ENCODE measurements around the gene VPS35L.
A peak's percentile ranks its signal among the peaks of the same experiment; 100 is the strongest.
"Not testable (repeated sequence)": the region's sequence is repeated elsewhere in the genome, so short reads cannot be mapped to it uniquely, and the experiment has no call there.

VPS35L gene

DNA sequence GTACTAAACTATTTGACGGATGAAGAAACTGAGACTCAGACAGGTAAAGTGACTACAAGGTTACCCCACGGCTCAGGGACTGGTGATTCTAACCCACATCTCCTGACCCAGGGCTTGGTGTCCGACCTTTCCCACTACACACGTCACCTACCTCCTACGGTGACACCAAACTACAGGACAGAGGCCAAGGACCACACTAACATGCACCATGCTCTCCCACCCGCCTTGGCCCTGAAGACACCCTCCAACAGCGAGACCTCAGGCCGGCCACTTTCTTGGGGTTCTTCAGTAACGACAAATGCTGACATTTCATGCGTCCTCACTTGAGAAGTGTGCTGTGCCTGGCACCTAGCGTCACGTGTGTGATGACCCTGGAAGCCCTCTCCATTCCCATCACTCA lies 156.1 kb downstream of the VPS35L start:
- DNase-seq (ENCODE audit: low read depth in 3 of 3): no peak

- DNase-seq (ENCODE audit: low read depth in 3 of 3): no peak
Observed at GRCh38 chr16:19712418-19713058, 157.0 kb downstream of the VPS35L start.

DNA sequence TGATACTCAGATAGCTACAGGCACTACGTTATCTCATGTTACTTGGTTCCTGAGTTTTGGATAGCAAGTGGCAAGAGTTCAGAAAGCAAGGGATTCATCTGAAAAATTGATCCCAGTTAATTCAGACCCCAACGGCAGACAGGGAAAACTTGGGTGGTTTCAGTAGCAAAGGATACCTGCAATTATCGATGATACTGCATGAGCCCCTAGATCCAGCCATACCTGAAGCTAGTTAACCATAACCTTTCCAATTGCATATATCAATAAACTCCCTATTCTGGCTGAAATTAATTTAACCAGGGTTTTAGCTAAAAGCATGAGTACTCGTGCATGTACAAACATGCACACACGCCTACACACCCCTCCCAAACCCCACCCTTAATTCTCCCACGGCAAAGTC lies 158.2 kb downstream of the VPS35L start:
- DNase-seq (ENCODE audit: low read depth in 3 of 3): no peak

DNA sequence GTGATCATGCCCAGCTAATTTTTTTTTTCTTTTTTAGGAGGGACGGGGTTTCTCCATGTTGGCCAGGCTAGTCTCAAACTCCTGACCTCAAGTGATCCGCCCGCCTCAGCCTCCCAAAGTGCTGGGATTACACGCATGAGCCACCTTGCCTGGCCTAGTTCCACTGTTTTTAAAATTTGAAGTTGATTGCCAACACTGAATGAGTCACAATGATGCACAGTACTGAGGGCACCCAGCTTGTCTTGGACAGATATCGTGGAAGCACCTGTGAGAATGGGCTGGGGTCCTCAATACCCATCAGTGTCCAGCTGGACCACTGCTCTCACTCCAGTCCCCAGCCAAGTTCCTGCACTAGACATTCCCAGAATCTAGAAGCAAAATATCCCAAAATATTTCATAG lies 160.1 kb downstream of the VPS35L start:
- no peak for DNase-seq (ENCODE audit: low read depth in 3 of 3)

GRCh38 chr16:19716183-19716582 lies 160.7 kb downstream of the VPS35L start:
- DNase-seq (ENCODE audit: low read depth in 3 of 3): no peak

DNA sequence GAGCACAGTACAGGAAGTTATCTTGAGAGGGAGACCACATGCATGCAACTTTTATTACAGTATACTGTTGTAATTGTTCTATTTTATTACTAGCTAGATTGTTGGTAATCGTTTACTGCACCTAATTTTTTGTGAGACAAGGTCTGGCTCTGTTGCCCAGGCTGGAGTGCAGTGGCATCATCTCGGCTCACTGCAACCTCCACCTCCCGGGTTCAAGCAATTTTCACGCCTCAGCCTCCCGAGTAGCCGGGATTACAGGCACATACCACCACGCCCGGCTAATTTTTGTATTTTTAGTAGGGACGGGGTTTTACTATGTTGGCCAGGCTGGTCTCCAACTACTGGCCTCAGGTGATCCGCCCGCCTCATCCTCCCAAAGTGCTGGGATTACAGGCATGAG lies 161.2 kb downstream of the VPS35L start:
- not testable (repeated sequence) for DNase-seq (ENCODE audit: low read depth in 3 of 3)

DNA sequence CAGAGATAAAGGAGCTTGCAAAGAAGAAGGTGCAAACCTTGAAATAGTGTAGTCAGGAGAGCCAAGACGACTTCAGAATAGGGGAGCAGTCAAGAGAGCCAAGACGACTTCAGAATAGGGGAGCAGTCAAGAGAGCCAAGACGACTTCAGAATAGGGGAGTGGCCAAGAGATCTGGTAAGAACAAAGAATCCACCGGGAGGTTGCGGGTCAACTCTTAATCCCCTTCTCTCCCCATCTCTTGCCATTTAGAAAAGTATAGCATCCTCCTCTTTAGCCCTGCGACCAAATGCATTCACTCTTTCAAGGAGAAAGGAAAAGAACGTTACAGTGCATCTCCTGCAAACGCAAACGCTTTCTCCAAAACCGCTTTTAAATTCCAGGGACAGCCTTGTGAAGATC lies 161.8 kb downstream of the VPS35L start:
- DNase-seq (ENCODE audit: low read depth in 3 of 3): no peak

GRCh38 chr16:19717741-19718623 lies 162.5 kb downstream of the VPS35L start, which contains the start of the genes IQCK and KNOP1:
Gene IQCK, plus strand, starts transcription at chr16:19718271. Its CDS starts 36 bp downstream, at chr16:19718307.
Gene KNOP1, minus strand, starts transcription at chr16:19718227. Its CDS starts 3,192 bp downstream, at chr16:19715035.
- peak; percentile 86 to 89 (median 87) for DNase-seq (ENCODE audit: low read depth in 3 of 3)

DNA sequence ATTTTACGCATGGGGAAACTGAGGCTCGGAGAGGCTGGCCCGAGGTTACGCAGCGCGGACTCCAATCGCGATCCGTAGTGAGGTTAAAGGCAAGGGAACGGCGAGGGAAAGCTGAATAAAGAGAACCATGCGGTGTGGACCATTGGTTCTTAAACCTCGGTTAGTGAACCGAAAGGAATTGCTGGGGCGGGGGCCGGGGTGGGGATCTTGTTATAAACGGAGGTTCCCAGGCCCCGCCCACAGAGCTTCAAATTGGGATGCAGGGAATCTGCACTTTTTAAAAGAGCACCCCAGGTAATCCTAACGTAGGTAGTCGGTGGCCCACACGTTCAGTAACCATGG lies 163.1 kb downstream of the VPS35L start:
- DNase-seq (ENCODE audit: low read depth in 3 of 3): peak in 1 of 3 experiments; percentile 13

GRCh38 chr16:19722269-19722952 lies 166.9 kb downstream of the VPS35L start:
- DNase-seq (ENCODE audit: low read depth in 3 of 3): no peak

- DNase-seq (ENCODE audit: low read depth in 3 of 3): no peak
Observed at GRCh38 chr16:19722981-19723380, 167.5 kb downstream of the VPS35L start.

GRCh38 chr16:19728636-19728965 lies 173.1 kb downstream of the VPS35L start:
- no peak for DNase-seq (ENCODE audit: low read depth in 3 of 3)

DNA sequence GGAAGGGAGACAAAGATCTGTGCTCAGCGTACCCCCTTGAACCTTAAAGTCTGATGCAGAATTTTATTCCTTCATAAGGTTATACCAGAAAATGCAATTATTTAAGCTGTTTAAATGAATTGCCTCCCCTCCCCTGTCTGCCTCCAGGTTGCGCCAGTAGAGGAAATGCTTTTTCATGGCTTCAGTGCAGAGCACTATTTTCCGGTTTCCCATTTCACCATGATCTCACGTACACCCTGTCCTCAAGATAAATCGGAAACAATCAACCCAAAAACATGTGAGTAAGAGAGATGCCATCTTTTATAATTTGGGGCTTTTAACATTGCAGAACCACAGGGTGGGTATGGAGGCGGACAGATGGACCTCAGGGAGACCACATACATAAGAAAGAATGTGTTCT lies 178.0 kb downstream of the VPS35L start:
- DNase-seq (ENCODE audit: low read depth in 3 of 3): no peak

DNA sequence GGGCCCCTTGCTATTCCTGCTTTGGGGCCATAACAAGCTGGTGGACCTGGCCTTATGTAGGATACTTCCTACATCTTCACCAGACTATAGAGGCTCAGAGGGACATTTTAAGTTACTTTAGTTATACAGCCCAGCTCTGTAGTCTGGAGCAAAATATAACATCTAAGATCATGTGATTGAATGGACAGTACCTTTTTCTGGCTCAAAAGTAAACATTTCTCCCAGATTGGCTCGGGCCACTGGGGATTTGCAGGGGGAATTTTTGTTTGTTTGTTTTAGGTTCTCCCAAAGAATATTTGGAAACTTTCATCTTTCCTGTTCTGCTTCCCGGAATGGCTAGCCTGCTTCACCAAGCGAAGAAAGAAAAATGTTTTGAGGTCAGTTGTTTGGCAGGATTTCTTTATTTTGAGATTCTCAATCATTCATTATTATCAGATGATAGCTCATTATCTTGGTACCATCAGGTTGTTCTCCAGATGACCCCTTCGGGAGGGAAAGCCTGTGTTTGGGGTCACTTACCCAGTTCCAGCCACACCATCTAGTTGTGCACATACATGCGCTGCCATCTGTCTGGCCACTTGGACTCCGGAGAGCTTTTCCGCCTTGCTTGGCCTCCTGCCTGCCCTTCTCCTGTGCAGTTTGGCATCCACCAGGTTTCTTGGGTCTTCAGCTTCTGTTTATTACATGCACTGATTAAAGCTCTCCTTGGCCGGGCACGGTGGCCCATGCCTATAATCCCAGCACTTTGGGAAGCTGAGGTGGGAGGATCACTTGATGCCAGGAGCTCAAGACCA lies 179.8 kb downstream of the VPS35L start:
- DNase-seq (ENCODE audit: low read depth in 3 of 3): no peak

DNA sequence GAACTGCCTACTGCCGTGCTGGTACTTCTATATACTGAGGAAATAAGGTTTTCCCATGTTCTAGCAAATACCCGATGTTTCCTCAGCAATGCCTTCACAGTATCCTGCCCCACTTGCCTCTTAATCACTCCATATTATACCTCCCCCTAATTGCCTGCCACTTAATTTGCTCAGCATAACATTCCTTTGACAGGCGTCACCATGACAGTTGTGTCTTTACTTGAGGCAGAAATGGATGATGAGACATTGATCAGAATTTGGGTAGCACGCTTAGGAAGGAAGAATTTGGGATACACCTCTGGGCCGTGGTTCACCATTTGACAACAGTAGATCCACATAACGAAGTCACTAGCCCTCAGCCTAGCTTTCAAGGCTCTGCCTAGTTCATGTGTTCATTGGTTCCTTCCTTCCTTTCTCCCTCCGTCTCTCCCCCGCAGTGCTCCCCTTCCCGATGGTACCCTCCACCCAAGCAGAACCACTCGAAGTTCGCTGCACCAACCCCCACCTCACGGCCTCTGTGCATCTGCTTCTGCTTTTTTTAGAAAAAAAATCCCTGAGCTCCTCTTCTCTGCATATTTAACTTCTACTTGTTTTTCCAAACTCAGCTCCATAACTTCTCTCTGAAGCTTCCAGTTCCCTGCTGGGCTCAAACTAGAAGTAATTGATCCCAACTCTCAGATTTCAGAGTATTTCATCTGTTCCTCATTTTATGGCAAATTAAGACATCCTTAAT lies 182.0 kb downstream of the VPS35L start:
- no peak for DNase-seq (ENCODE audit: low read depth in 3 of 3)

DNA sequence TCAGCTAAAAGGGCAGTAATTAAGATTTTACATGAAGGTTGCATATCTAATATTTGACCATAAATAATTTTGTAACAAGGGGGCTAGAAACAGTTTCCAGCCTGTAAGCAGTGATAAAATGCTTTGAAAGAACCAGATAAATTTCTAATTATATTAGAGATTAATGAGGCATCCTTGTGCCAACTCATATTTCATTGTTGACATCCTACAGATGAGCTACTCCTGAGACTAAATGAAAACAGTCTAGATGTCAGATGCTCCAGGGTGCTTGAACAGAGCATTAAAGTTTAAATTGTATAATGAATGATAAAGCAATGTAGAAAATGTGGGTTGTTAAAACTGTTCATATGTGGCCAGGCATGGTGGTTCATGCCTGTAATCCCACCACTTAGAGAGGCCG lies 185.9 kb downstream of the VPS35L start:
- no peak for DNase-seq (ENCODE audit: low read depth in 3 of 3)

GRCh38 chr16:19743816-19744159 lies 188.3 kb downstream of the VPS35L start:
- DNase-seq (ENCODE audit: low read depth in 3 of 3): no peak

- no peak for DNase-seq (ENCODE audit: low read depth in 3 of 3)
Observed at GRCh38 chr16:19744670-19745069, 189.2 kb downstream of the VPS35L start.

DNA sequence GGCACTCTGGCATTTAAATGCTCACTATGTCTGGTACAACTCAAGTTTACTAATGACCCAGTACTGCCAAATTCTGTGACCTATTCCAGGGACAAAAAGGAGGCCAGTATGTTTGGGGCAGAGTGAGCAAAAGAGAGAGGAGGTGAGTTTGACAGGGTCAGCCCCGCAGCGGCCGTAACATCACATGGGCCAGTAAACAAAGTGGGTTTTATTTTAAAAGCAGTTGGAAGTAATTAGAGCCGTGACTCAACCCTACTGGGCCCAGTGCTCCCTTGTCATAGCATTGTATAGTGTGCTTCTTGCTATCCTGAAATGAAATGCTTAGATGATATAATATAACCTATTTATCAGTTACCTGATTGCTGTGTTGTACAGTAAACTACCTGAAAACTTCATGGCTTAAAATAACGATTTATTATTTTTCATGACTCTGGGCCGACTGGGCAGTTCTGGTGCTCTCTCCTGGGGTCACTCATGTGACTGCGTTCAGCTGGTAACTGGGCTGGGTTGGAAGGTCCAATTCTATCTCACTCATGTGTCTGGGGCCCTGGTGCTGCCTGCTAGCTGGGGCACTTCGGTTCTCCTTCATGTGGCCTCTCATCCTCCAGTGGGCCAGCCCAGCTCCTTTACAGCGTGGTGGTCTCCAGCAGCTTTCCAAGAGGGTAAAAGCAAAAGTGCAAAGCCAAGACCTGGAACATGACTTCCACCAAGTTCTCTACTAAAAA lies 189.9 kb downstream of the VPS35L start:
- DNase-seq (ENCODE audit: low read depth in 3 of 3): no peak

DNA sequence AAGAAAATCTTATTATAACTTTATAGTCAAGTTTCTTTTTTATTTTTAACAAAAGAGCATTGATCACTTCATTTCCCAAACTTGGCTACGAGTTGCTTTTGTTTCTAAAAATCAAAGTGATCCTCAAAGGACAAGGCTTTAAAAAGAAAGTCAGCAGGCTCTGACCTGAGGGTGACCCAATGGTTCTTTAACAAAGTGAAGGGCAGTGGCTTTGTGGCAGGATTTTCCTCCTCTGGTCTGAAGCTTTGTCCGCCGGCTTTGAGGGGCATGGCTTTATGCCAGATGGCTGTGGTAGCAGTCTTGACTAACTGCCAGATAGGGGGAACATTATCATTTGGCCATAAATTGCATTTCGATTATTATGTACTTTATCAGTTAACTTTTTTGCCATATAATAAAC lies 191.1 kb downstream of the VPS35L start:
- no peak for DNase-seq (ENCODE audit: low read depth in 3 of 3)
